PC-9 (cell line): ENCODE data around the gene CCDC33. TPM values are rescaled to one million over a fixed set of nuclear protein-coding genes. Genes with fewer than 3 reads are reported as not detected.

Experiments used
- BruUV-seq: library from RNA; stranded (reverse); fragments of 400-500 nt; replicated peaks from 2 replicates; lab custom pipeline; 2021; lab: Mats Ljungman, UMichigan
- CTCF ChIA-PET: fragments of 300-600 bp; sonication (Branson Sonifier 250); formaldehyde crosslinking; loops from one replicate; lab custom pipeline; 2022; ENCODE audit warnings: antibody characterized with exemption; lab: Charles Lee
- POLR2A ChIA-PET: fragments of 300-600 bp; sonication (Branson Sonifier 250); formaldehyde crosslinking; loops from one replicate; lab custom pipeline; 2022; ENCODE audit warnings: antibody characterized with exemption; ENCODE audit not compliant: unreplicated experiment; lab: Charles Lee
- DNase-seq, 2 experiments: peaks; one replicate each; pipeline versions ENCODE4 v3.0.0 to v3.0.0-alpha.2; 2015 to 2022; ENCODE audit warnings: mixed read lengths in 1 of 2
- H2AFZ ChIP-seq: fragments of 200-600 bp; sonication (generic); 2 replicates; pipeline ENCODE4 v1.8.1; 2017; ENCODE audit warnings: antibody characterized with exemption
- H3F3A ChIP-seq: fragments of 200-600 bp; sonication (generic); 2 replicates; pipeline ENCODE4 v1.8.1; 2017; ENCODE audit warnings: antibody characterized with exemption, mild to moderate bottlenecking, low read depth; ENCODE audit not compliant: insufficient read depth
- H3K27ac ChIP-seq: fragments of 200-600 bp; sonication (generic); 2 replicates; pipeline ENCODE4 v1.6.1; 2016; ENCODE audit warnings: mixed run types
- H3K27me3 ChIP-seq: fragments of 200-600 bp; sonication (generic); 2 replicates; pipeline ENCODE4 v1.6.1; 2016; ENCODE audit warnings: low read depth, mixed run types; ENCODE audit not compliant: insufficient read depth
- H3K36me3 ChIP-seq: fragments of 200-600 bp; sonication (generic); 2 replicates; pipeline ENCODE4 v1.6.1; 2016; ENCODE audit warnings: low read depth, mixed run types
- H3K4me1 ChIP-seq: fragments of 200-600 bp; sonication (generic); replicated peaks from 2 replicates; pipeline ENCODE4 v1.6.1; 2016; ENCODE audit warnings: mixed run types; ENCODE audit not compliant: insufficient read depth
- H3K4me2 ChIP-seq: fragments of 200-600 bp; sonication (generic); 2 replicates; pipeline ENCODE4 v1.6.1; 2017; ENCODE audit warnings: mixed run types
- H3K4me3 ChIP-seq: fragments of 200-600 bp; sonication (generic); 2 replicates; pipeline ENCODE4 v1.6.1; 2016; ENCODE audit warnings: mixed run types
- H3K79me2 ChIP-seq: fragments of 200-600 bp; sonication (generic); 2 replicates; pipeline ENCODE4 v1.6.1; 2017; ENCODE audit warnings: low read depth, mixed run types
- H3K9me2 ChIP-seq: fragments of 200-600 bp; sonication (generic); 2 replicates; pipeline ENCODE4 v1.8.1; 2017; ENCODE audit warnings: mild to moderate bottlenecking; ENCODE audit not compliant: insufficient read depth
- H3K9me3 ChIP-seq: fragments of 200-600 bp; sonication (generic); 2 replicates; pipeline ENCODE4 v1.8.1; 2016; ENCODE audit warnings: low read depth; ENCODE audit not compliant: insufficient read depth
- H4K20me1 ChIP-seq: fragments of 200-600 bp; sonication (generic); 2 replicates; pipeline ENCODE4 v1.8.1; 2017; ENCODE audit not compliant: insufficient read depth
- CTCF ChIP-seq: fragments of 200-600 bp; sonication (generic); conservative IDR thresholded peaks from 2 replicates; pipeline ENCODE4 v1.6.1; 2017; ENCODE audit warnings: mixed run types, antibody characterized with exemption, mild to moderate bottlenecking, moderate library complexity
- EZH2 ChIP-seq: fragments of 200-600 bp; sonication (generic); IDR thresholded peaks from 2 replicates; pipeline ENCODE4 v1.8.0; 2017; ENCODE audit warnings: antibody characterized with exemption, low read depth
- intact Hi-C: fragments of 100-400 bp; cut with micrococcal nuclease; formaldehyde crosslinking; loops from one replicate; pipeline ENCODE4 v1.10.0; 2022; ENCODE audit not compliant: unreplicated experiment
- total RNA-seq: library from RNA; stranded (reverse); gene quantifications from 2 replicates; pipeline ENCODE4 v1.2.3, GENCODE V29; 2021

Gene CCDC33
- total RNA-seq, 1 experiment from 2014 or later: 7.5 TPM

- Histone ChIP-seq H2AFZ (no peak overlapping the region), H3K4me2 (peak overlapping the region; percentile 96), H3K9me2 (no peaks in the 10 kb centered on the region), H3F3A (peaks cover 58% of the 10 kb centered on the region), H4K20me1 (no peaks in the 10 kb centered on the region), H3K36me3 (0 out of 2 replicates have a peak, but pooled peaks cover 11% of the 10 kb centered on the region), H3K27ac (peak overlapping the region; percentile 95), H3K9me3 (no peaks in the 10 kb centered on the region), H3K27me3 (no peaks in the 10 kb centered on the region), H3K4me3 (peak overlapping the region; percentile 73), H3K79me2 (peaks cover 72% of the 10 kb centered on the region), H3K4me1 (peaks cover 79% of the 10 kb centered on the region)
- DNase-seq: peak; percentile 45 to 76
- ChIA-PET CTCF (interaction anchor here (0.7 kb wide), 1 partner anchor 35 kb away, joined by 4 read pairs; no protein-coding TSS in a partner anchor), POLR2A (interaction anchor here (1.1 kb wide), 1 partner anchor 38 kb away, joined by 6 read pairs; no protein-coding TSS in a partner anchor)
- TF ChIP-seq CTCF (no peak), EZH2 (no peak)
- intact Hi-C loops: loop anchor here (1.0 to 10.0 kb wide), 6 partner anchors 13 to 217 kb away; no protein-coding TSS in a partner anchor
- TSS peak; percentile 45 for BruUV-seq
These were observed 34.3 kb upstream of the CCDC33 start for GRCh38 chr15:74201710-74202420.

GRCh38 chr15:74202452-74203401 lies 33.4 kb upstream of the CCDC33 start, which contains the start of gene STRA6:
STRA6 (minus strand) TSS chr15:74202787; CDS start chr15:74202267, 520 bp downstream.
- BruUV-seq: TSS peak; percentile 83
- Histone ChIP-seq H3K79me2 (peaks cover 63% of the 10 kb centered on the region), H3K27ac (peak within 1 kb of the TSS; percentile 95), H3K4me2 (peak within 1 kb of the TSS; percentile 96), H3K27me3 (no peaks in the 10 kb centered on the region), H3F3A (peaks cover 56% of the 10 kb centered on the region), H3K36me3 (0 out of 2 replicates have a peak, but pooled peaks cover 11% of the 10 kb centered on the region), H3K9me2 (no peaks in the 10 kb centered on the region), H3K9me3 (no peaks in the 10 kb centered on the region), H3K4me1 (peaks cover 79% of the 10 kb centered on the region), H4K20me1 (no peaks in the 10 kb centered on the region), H2AFZ (0 out of 2 replicates have a peak within 1 kb of the TSS, but pooled peaks have one; percentile 9), H3K4me3 (peak within 1 kb of the TSS; percentile 73)
- CTCF ChIA-PET: interaction anchor here (0.6 to 0.9 kb wide), 5 partner anchors 12 to 105 kb away, joined by 3 to 12 read pairs (median 4); no protein-coding TSS in a partner anchor
- POLR2A ChIA-PET: interaction anchor here (0.6 to 1.1 kb wide), 5 partner anchors 13 to 37 kb away, joined by 3 to 6 read pairs (median 5); no protein-coding TSS in a partner anchor
- peak; percentile 39; the same call in 1 of the 2 replicates for TF ChIP-seq CTCF
- TF ChIP-seq EZH2: no peak
- intact Hi-C loops: loop anchor here (2.0 to 10.0 kb wide), 3 partner anchors 76 to 218 kb away; no protein-coding TSS in a partner anchor
- peak; percentile 86 to 91 for DNase-seq
